Adipocyte (in vitro differentiated cells): Measurements from ENCODE around the gene RADIL.

ENCODE experiments used
- DNase-seq: peaks from one replicate; pipeline ENCODE4 v3.0.0-alpha.2; 2015; ENCODE audit warnings: low read depth
- H3K27me3 ChIP-seq: replicated peaks from 2 replicates; pipeline ENCODE4 v1.7.0; 2013; ENCODE audit warnings: mild to moderate bottlenecking, low read length, moderate library complexity; ENCODE audit not compliant: control insufficient read depth, insufficient read depth
- H3K36me3 ChIP-seq: 2 replicates; pipeline ENCODE4 v1.7.0; 2013; ENCODE audit warnings: low read length, mild to moderate bottlenecking, moderate library complexity; ENCODE audit not compliant: control insufficient read depth, insufficient read depth, severe bottlenecking
- H3K4me1 ChIP-seq: 2 replicates; pipeline ENCODE4 v1.7.0; 2013; ENCODE audit warnings: mild to moderate bottlenecking, low read length, moderate library complexity; ENCODE audit not compliant: control insufficient read depth, insufficient read depth
- H3K4me3 ChIP-seq: 2 replicates; pipeline ENCODE4 v1.7.0; 2013; ENCODE audit warnings: mild to moderate bottlenecking, low read length, moderate library complexity
- H3K9ac ChIP-seq: 2 replicates; pipeline ENCODE4 v1.7.0; 2013; ENCODE audit warnings: mild to moderate bottlenecking, low read length, moderate library complexity
- H3K9me3 ChIP-seq: 2 replicates; pipeline ENCODE4 v1.7.0; 2013; ENCODE audit warnings: mild to moderate bottlenecking, low read length, moderate library complexity; ENCODE audit not compliant: control insufficient read depth

The RADIL gene

GRCh38 chr7:4763794-4764185, 119.7 kb downstream of the RADIL start:
- Histone ChIP-seq H3K36me3 (peaks cover 76% of the 10 kb centered on the region), H3K9ac (no peak overlapping the region), H3K27me3 (no peaks in the 10 kb centered on the region), H3K4me3 (no peak overlapping the region), H3K9me3 (no peaks in the 10 kb centered on the region), H3K4me1 (no peaks in the 10 kb centered on the region)
- no peak for DNase-seq

GRCh38 chr7:4763091-4763793, 120.3 kb downstream of the RADIL start:
- peaks cover 82% of the 10 kb centered on the region for H3K36me3 ChIP-seq
- no peak overlapping the region for H3K9ac ChIP-seq
- no peaks in the 10 kb centered on the region for H3K9me3 ChIP-seq
- no peak for DNase-seq
- no peaks in the 10 kb centered on the region for H3K27me3 ChIP-seq
- no peak overlapping the region for H3K4me3 ChIP-seq
- H3K4me1 ChIP-seq = no peaks in the 10 kb centered on the region

DNA sequence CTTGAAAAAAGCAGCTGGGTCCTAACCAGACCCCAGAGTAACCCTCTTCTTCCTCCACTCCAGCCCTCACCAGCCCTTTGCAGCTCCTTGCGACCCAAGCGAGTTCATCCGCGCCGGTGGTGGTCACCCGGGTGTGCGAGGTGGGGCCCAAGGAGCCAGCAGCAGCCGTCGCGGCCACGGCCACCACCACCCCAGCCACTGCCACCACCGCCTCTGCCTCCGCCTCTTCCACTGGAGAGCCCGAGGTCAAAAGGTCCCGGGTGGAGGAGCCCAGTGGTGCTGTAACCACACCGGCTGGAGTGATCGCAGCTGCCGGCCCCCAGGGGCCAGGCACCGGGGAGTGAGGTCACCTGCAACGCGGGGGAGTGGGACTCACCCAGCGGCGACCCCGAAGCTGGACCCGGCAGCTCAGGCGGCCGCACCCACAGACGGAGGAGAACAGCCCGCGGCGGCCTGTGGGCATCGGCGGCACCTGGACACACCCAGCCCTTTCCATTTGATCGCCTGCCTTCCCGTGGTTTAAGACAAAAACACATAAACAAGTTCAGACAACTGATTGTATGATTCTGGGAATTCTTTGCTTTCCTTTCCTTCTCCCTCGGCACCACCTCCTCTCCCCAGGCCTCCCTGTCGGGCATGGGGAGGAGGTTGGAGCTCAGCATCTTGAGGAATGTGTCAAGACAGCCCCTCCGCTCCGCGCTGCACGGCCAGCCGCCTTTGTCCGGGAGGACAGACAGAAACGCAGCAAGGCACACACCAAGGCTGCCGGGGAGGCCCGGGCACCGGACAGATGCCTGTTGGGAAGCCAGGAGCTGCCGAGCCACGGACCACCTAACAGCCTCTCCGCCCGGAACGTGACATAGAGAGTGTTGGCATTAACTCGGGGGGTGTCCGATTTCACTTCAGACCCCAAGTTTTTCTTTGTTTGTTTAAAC, 121.1 kb downstream of the RADIL start:
- no peak for DNase-seq
- no peak overlapping the region for H3K9ac ChIP-seq
- no peaks in the 10 kb centered on the region for H3K4me1 ChIP-seq
- H3K36me3 ChIP-seq = peaks cover 86% of the 10 kb centered on the region
- no peak overlapping the region for H3K4me3 ChIP-seq
- H3K9me3 ChIP-seq = no peaks in the 10 kb centered on the region
- no peaks in the 10 kb centered on the region for H3K27me3 ChIP-seq

DNA sequence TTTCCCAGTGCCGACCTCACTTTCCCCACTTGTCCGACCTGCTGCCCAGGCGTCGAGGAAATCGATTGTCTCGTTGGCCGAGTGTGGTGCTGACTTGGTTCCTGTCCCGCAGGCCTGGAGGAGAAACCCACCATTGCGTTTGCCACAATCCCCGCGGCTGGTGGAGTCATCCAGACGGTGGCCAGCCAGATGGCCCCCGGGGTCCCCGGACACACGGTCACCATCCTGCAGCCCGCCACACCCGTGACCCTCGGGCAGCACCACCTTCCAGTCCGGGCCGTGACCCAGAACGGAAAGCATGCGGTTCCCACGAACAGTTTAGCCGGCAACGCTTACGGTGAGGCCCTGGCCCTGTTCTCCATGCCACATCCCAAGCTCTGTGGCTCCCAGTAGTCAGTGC, 122.6 kb downstream of the RADIL start:
- Histone ChIP-seq H3K9ac (no peak overlapping the region), H3K36me3 (peaks cover 94% of the 10 kb centered on the region), H3K4me3 (no peak overlapping the region), H3K4me1 (no peaks in the 10 kb centered on the region), H3K27me3 (no peaks in the 10 kb centered on the region), H3K9me3 (no peaks in the 10 kb centered on the region)
- no peak for DNase-seq

DNA sequence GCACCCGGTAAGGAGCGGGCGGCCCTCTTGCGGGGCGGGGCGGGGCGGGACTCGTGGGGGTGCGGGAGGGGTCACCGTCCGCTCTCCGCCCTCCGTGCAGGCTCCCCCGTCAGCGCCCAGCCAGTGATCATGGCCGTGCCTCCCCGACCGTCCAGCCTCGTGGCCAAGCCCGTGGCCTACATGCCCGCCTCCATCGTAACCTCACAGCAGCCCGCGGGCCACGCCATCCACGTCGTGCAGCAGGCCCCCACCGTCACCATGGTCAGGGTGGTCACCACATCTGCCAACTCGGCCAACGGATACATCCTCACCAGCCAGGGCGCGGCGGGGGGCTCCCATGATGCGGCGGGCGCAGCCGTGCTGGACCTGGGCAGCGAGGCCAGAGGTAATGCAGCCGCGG, 124.3 kb downstream of the RADIL start:
- Histone ChIP-seq H3K9ac (no peak overlapping the region), H3K4me1 (no peaks in the 10 kb centered on the region), H3K27me3 (no peaks in the 10 kb centered on the region), H3K36me3 (peaks cover 96% of the 10 kb centered on the region), H3K9me3 (no peaks in the 10 kb centered on the region), H3K4me3 (no peak overlapping the region)
- no peak for DNase-seq

DNA sequence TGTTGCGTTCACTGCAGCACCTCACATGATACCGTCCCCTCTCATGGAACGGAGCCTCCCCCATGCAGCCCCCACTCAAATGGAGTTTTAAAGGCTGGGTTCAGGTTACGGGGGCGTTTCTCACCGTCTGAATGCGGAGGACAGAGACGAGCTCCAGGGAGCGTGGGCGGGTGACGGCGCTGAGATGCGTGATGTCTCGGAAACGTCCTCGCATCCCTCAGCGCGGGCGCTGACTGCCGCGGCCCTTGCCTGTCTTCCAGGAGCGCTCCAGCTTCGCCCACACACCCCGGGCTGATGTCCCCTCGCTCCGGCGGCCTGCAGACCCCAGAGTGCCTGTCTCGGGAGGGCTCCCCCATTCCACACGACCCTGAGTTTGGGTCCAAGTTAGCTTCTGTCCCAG, 124.7 kb downstream of the RADIL start:
- H3K4me1 ChIP-seq = no peaks in the 10 kb centered on the region
- no peak for DNase-seq

DNA sequence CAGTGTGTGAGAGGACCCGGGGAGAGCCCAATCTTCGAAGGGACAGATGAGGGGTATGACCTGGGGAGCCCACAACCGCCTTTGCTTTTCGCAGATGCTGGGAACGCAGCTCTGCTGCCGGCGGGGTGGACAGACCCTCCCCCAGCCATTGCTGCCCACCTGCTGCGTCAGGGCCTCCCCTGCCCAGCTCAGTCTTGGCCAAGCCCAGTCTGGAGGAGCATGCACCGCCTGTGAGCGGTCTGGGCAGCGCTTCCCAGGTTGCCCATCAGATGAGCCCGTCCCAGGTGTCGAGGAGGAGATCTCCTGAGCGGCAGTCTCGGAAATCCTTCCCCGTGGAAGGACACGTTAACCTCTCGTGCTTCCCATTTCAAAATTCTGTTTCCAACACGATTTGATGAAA, 125.4 kb downstream of the RADIL start:
- Histone ChIP-seq H3K9me3 (no peaks in the 10 kb centered on the region), H3K9ac (no peak overlapping the region), H3K4me3 (no peak overlapping the region), H3K27me3 (no peaks in the 10 kb centered on the region), H3K4me1 (no peaks in the 10 kb centered on the region), H3K36me3 (peaks cover 86% of the 10 kb centered on the region)
- no peak for DNase-seq

More for the DNA sequence above, 124.7 kb downstream of the RADIL start:
- Histone ChIP-seq H3K4me3 (no peak overlapping the region), H3K36me3 (peaks cover 92% of the 10 kb centered on the region), H3K9ac (no peak overlapping the region), H3K9me3 (no peaks in the 10 kb centered on the region), H3K27me3 (no peaks in the 10 kb centered on the region)

DNA sequence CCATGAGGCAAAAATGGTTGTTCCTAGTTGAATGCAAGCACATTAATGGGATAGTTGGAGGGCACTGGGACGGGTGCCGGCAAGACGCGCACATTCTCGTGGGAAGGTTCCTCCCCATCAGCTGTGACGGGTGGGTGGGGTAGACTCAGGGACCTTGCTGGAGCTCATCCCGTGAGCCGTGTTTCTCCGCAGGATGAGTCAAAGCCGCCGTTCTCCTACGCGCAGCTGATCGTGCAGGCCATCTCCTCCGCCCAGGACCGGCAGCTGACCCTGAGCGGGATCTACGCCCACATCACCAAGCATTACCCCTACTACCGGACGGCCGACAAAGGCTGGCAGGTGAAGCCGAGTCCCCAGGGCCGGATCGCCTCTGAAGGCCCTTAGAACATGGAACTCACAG, 128.5 kb downstream of the RADIL start:
- no peak overlapping the region for H3K4me3 ChIP-seq
- H3K36me3 ChIP-seq = peaks cover 75% of the 10 kb centered on the region
- no peak for DNase-seq
- no peaks in the 10 kb centered on the region for H3K4me1 ChIP-seq
- no peak overlapping the region for H3K9ac ChIP-seq
- no peaks in the 10 kb centered on the region for H3K27me3 ChIP-seq
- H3K9me3 ChIP-seq = no peaks in the 10 kb centered on the region

GRCh38 chr7:4754433-4755010, 129.0 kb downstream of the RADIL start:
- Histone ChIP-seq H3K4me3 (no peak overlapping the region), H3K36me3 (peaks cover 75% of the 10 kb centered on the region), H3K9me3 (no peaks in the 10 kb centered on the region), H3K4me1 (no peaks in the 10 kb centered on the region), H3K9ac (no peak overlapping the region), H3K27me3 (no peaks in the 10 kb centered on the region)
- no peak for DNase-seq

- Histone ChIP-seq H3K4me3 (no peak overlapping the region), H3K9ac (no peak overlapping the region), H3K27me3 (no peaks in the 10 kb centered on the region), H3K4me1 (no peaks in the 10 kb centered on the region), H3K36me3 (peaks cover 71% of the 10 kb centered on the region), H3K9me3 (no peaks in the 10 kb centered on the region)
- DNase-seq = peak; percentile 71
Observed at GRCh38 chr7:4753598-4754432, 129.7 kb downstream of the RADIL start.
